H9 (cell line): ENCODE data around the gene POU2F3. TPM values are rescaled to one million over a fixed set of nuclear protein-coding genes. Genes with fewer than 3 reads are reported as not detected.

Experiments
- DNase-seq: peaks from one replicate; pipeline ENCODE4 v3.0.0-alpha.2; 2017
- H2AFZ ChIP-seq: one replicate; pipeline ENCODE4 v1.6.1; 2013; ENCODE audit warnings: mild to moderate bottlenecking, low read length, control low read depth, moderate library complexity
- H2AK5ac ChIP-seq: 2 replicates; pipeline ENCODE4 v1.6.1; 2013; ENCODE audit warnings: low read length, control low read depth, mixed read lengths; ENCODE audit not compliant: insufficient read length
- H2BK120ac ChIP-seq: one replicate; pipeline ENCODE4 v1.6.1; 2013; ENCODE audit warnings: low read depth, mild to moderate bottlenecking, low read length, control low read depth, inconsistent platforms; ENCODE audit not compliant: poor library complexity, severe bottlenecking
- H2BK12ac ChIP-seq: 2 replicates; pipeline ENCODE4 v1.6.1; 2013; ENCODE audit warnings: low read length, control low read depth, mixed read lengths, low read depth; ENCODE audit not compliant: insufficient read length
- H2BK15ac ChIP-seq: 2 replicates; pipeline ENCODE4 v1.6.1; 2013; ENCODE audit warnings: low read depth, low read length, control low read depth
- H2BK20ac ChIP-seq: one replicate; pipeline ENCODE4 v1.6.1; 2013; ENCODE audit warnings: low read depth, mild to moderate bottlenecking, low read length, control low read depth, inconsistent platforms; ENCODE audit not compliant: poor library complexity, severe bottlenecking
- H2BK5ac ChIP-seq: 2 replicates; pipeline ENCODE4 v1.6.1; 2013; ENCODE audit warnings: low read length, control low read depth, mixed read lengths; ENCODE audit not compliant: insufficient read length
- H3K14ac ChIP-seq: 2 replicates; pipeline ENCODE4 v1.6.1; 2013; ENCODE audit warnings: low read length, control low read depth; ENCODE audit not compliant: insufficient read depth
- H3K18ac ChIP-seq: 2 replicates; pipeline ENCODE4 v1.6.1; 2013; ENCODE audit warnings: low read depth, mild to moderate bottlenecking, mixed read lengths, low read length, control low read depth; ENCODE audit not compliant: insufficient read length
- H3K23ac ChIP-seq: 2 replicates; pipeline ENCODE4 v1.6.1; 2013; ENCODE audit warnings: low read length, control low read depth, mixed read lengths, low read depth; ENCODE audit not compliant: insufficient read length
- H3K23me2 ChIP-seq: 2 replicates; pipeline ENCODE4 v1.6.1; 2013; ENCODE audit warnings: low read depth, mild to moderate bottlenecking, mixed read lengths, low read length, control low read depth; ENCODE audit not compliant: insufficient read length, poor library complexity, severe bottlenecking
- H3K27ac ChIP-seq: 2 replicates; pipeline ENCODE4 v1.5.1; 2013; ENCODE audit warnings: low read length, control low read depth, mixed read lengths, low read depth; ENCODE audit not compliant: insufficient read length
- H3K27me3 ChIP-seq: 2 replicates; pipeline ENCODE4 v1.6.1; 2013; ENCODE audit warnings: low read length, control low read depth, inconsistent platforms; ENCODE audit not compliant: insufficient read depth
- H3K4ac ChIP-seq: 2 replicates; pipeline ENCODE4 v1.6.1; 2013; ENCODE audit warnings: low read depth, mild to moderate bottlenecking, control low read depth, inconsistent platforms, low read length, moderate library complexity
- H3K4me1 ChIP-seq: 2 replicates; pipeline ENCODE4 v1.6.1; 2013; ENCODE audit warnings: low read length, control low read depth, inconsistent platforms; ENCODE audit not compliant: insufficient read depth
- H3K4me2 ChIP-seq: 2 replicates; pipeline ENCODE4 v1.6.1; 2013; ENCODE audit warnings: low read length, control low read depth, mixed read lengths; ENCODE audit not compliant: insufficient read length, insufficient read depth
- H3K56ac ChIP-seq: 2 replicates; pipeline ENCODE4 v1.6.1; 2013; ENCODE audit warnings: low read depth, mild to moderate bottlenecking, mixed read lengths, low read length, control low read depth; ENCODE audit not compliant: insufficient read length
- H3K79me1 ChIP-seq: 2 replicates; pipeline ENCODE4 v1.6.1; 2013; ENCODE audit warnings: low read depth, mild to moderate bottlenecking, moderate library complexity, low read length, control low read depth, inconsistent platforms; ENCODE audit not compliant: insufficient read depth, poor library complexity, severe bottlenecking
- H3K79me2 ChIP-seq: 2 replicates; pipeline ENCODE4 v1.6.1; 2013; ENCODE audit warnings: low read length, control low read depth, inconsistent platforms; ENCODE audit not compliant: insufficient read depth
- H3K9ac ChIP-seq: 2 replicates; pipeline ENCODE4 v1.6.1; 2013; ENCODE audit warnings: low read length, control low read depth, mixed read lengths; ENCODE audit not compliant: insufficient read length; ENCODE audit errors: extremely low read depth
- H3K9me3 ChIP-seq: one replicate; pipeline ENCODE4 v1.6.1; 2013; ENCODE audit warnings: low read depth, low read length, inconsistent platforms; ENCODE audit not compliant: control insufficient read depth
- H3T11ph ChIP-seq: one replicate; pipeline ENCODE4 v1.6.1; 2013; ENCODE audit warnings: mild to moderate bottlenecking, low read length, control low read depth, inconsistent platforms
- H4K20me1 ChIP-seq: one replicate; pipeline ENCODE4 v1.6.1; 2013; ENCODE audit not compliant: control insufficient read depth, insufficient read length, insufficient read depth
- H4K5ac ChIP-seq: 2 replicates; pipeline ENCODE4 v1.6.1; 2013; ENCODE audit warnings: low read depth, mild to moderate bottlenecking, mixed read lengths, low read length, control low read depth; ENCODE audit not compliant: insufficient read length
- H4K8ac ChIP-seq: replicated peaks from 2 replicates; pipeline ENCODE4 v1.6.1; 2013; ENCODE audit warnings: low read length, control low read depth, mixed read lengths, low read depth; ENCODE audit not compliant: insufficient read length
- H4K91ac ChIP-seq: 2 replicates; pipeline ENCODE4 v1.6.1; 2013; ENCODE audit warnings: low read depth, mild to moderate bottlenecking, moderate library complexity, mixed read lengths, low read length, control low read depth; ENCODE audit not compliant: insufficient read length
- H3K27ac Mint-ChIP-seq, 3 experiments: 2 replicates in 2 of 3; 3 replicates in 1 of 3; pipeline ENCODE4 v1.8.0; 2020 to 2021; ENCODE audit warnings: mixed read lengths in 3 of 3, mild to moderate bottlenecking in 1 of 3, moderate library complexity in 1 of 3
- H3K27me3 Mint-ChIP-seq: 2 replicates; pipeline ENCODE4 v1.8.0; 2021; ENCODE audit warnings: low read depth, mild to moderate bottlenecking, moderate library complexity, mixed read lengths
- H3K36me3 Mint-ChIP-seq, 3 experiments: 2 replicates in 2 of 3; 3 replicates in 1 of 3; pipeline ENCODE4 v1.8.0; 2020 to 2021; ENCODE audit warnings: low read depth in 3 of 3, mixed read lengths in 3 of 3; ENCODE audit not compliant: insufficient read depth in 1 of 3
- H3K4me1 Mint-ChIP-seq, 2 experiments: 2 replicates each; pipeline ENCODE4 v1.8.0; 2020; ENCODE audit warnings: mixed read lengths in 2 of 2
- H3K4me3 Mint-ChIP-seq, 2 experiments: 2 replicates in 1 of 2; 3 replicates in 1 of 2; pipeline ENCODE4 v1.8.0; 2020 to 2021; ENCODE audit warnings: mild to moderate bottlenecking in 2 of 2, mixed read lengths in 2 of 2, moderate library complexity in 1 of 2
- H3K9me3 Mint-ChIP-seq, 2 experiments: 2 replicates in 1 of 2; 3 replicates in 1 of 2; pipeline ENCODE4 v1.8.0; 2020; ENCODE audit warnings: mild to moderate bottlenecking in 2 of 2, mixed read lengths in 2 of 2, moderate library complexity in 1 of 2
- total RNA-seq: library from RNA; stranded (reverse); gene quantifications from 2 replicates; pipeline ENCODE4 v1.2.1, GENCODE V29; 2021
- TF ChIP-seq, protein P1 (sequence below): fragments of 200-600 bp; sonication (generic); conservative IDR thresholded peaks from 3 replicates; pipeline ENCODE4 v1.8.0; 2021; ENCODE audit warnings: antibody characterized with exemption, mild to moderate bottlenecking

POU2F3 gene
- total RNA-seq, 1 experiment from 2014 or later: 1.1 TPM

GRCh38 chr11:120261321-120261720 is 21.4 kb downstream of the POU2F3 start:
- H3K4ac ChIP-seq: no peak overlapping the region
- no peaks in the 10 kb centered on the region for H3K9me3 ChIP-seq
- H2AFZ ChIP-seq: no peak overlapping the region
- no peak overlapping the region for H3K56ac ChIP-seq
- no peaks in the 10 kb centered on the region for H3K36me3 Mint-ChIP-seq
- no peak overlapping the region for H2BK120ac ChIP-seq
- H4K5ac ChIP-seq: no peak overlapping the region
- DNase-seq: no peak
- H2BK15ac ChIP-seq: no peak overlapping the region
- no peaks in the 10 kb centered on the region for H3K79me2 ChIP-seq
- H3K79me1 ChIP-seq: no peaks in the 10 kb centered on the region
- H3K4me1 Mint-ChIP-seq: peaks cover 43 to 47% of the 10 kb centered on the region in 2 experiments
- H4K91ac ChIP-seq: no peak overlapping the region
- no peaks in the 10 kb centered on the region for H3K9me3 Mint-ChIP-seq
- H3K4me2 ChIP-seq: no peak overlapping the region
- no peak overlapping the region for H3T11ph ChIP-seq
- H3K4me1 ChIP-seq: peaks cover 3% of the 10 kb centered on the region; the same call in 1 of the 2 replicates
- no peak overlapping the region for H3K14ac ChIP-seq
- H3K27me3 Mint-ChIP-seq: peaks cover 32% of the 10 kb centered on the region
- peak overlapping the region in 1 of 3 experiments; percentile 42; a peak in 2 of 7 replicates for H3K27ac Mint-ChIP-seq
- no peak overlapping the region for H2BK5ac ChIP-seq
- TF ChIP-seq, protein P1, sequence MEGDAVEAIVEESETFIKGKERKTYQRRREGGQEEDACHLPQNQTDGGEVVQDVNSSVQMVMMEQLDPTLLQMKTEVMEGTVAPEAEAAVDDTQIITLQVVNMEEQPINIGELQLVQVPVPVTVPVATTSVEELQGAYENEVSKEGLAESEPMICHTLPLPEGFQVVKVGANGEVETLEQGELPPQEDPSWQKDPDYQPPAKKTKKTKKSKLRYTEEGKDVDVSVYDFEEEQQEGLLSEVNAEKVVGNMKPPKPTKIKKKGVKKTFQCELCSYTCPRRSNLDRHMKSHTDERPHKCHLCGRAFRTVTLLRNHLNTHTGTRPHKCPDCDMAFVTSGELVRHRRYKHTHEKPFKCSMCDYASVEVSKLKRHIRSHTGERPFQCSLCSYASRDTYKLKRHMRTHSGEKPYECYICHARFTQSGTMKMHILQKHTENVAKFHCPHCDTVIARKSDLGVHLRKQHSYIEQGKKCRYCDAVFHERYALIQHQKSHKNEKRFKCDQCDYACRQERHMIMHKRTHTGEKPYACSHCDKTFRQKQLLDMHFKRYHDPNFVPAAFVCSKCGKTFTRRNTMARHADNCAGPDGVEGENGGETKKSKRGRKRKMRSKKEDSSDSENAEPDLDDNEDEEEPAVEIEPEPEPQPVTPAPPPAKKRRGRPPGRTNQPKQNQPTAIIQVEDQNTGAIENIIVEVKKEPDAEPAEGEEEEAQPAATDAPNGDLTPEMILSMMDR: no peak
- H4K20me1 ChIP-seq: no peaks in the 10 kb centered on the region
- H4K8ac ChIP-seq: no peak overlapping the region
- no peak overlapping the region for H3K9ac ChIP-seq
- no peak overlapping the region for H3K23ac ChIP-seq
- no peak overlapping the region for H3K18ac ChIP-seq
- no peak overlapping the region for H3K27ac ChIP-seq
- H2BK20ac ChIP-seq: no peak overlapping the region
- no peaks in the 10 kb centered on the region for H3K23me2 ChIP-seq
- no peak overlapping the region for H2AK5ac ChIP-seq
- H3K27me3 ChIP-seq: no peaks in the 10 kb centered on the region; the same call in 1 of the 2 replicates
- H3K4me3 Mint-ChIP-seq: no peak overlapping the region
- no peak overlapping the region for H2BK12ac ChIP-seq
